Liver (tissue), 9 donors: ENCODE measurements around the gene LRRC75B. TPM values are rescaled to one million over a fixed set of nuclear protein-coding genes. Genes with fewer than 3 reads are reported as not detected.

Experiments
- DNase-seq: peaks from one replicate; pipeline ENCODE4 v3.0.0-alpha.2; 2017; ENCODE audit warnings: low spot score
- H3K27ac ChIP-seq, 2 donors: one replicate each; pipeline ENCODE4 v1.7.0; 2013; ENCODE audit warnings: inconsistent platforms in 2 of 2, low read length in 2 of 2, control low read depth in 1 of 2, low read depth in 1 of 2, mild to moderate bottlenecking in 1 of 2
- H3K27me3 ChIP-seq, 4 donors: one replicate each; pipeline versions ENCODE4 v1.6.1 to v1.7.0; 2013; ENCODE audit warnings: low read length in 3 of 4, inconsistent platforms in 1 of 4, mild to moderate bottlenecking in 1 of 4, moderate library complexity in 1 of 4; ENCODE audit not compliant: control insufficient read depth in 4 of 4, insufficient read depth in 4 of 4
- H3K36me3 ChIP-seq, 4 donors: one replicate each; pipeline versions ENCODE4 v1.6.1 to v1.7.0; 2013; ENCODE audit warnings: low read length in 3 of 4, mild to moderate bottlenecking in 3 of 4, low read depth in 1 of 4, moderate library complexity in 1 of 4; ENCODE audit not compliant: control insufficient read depth in 4 of 4, insufficient read depth in 3 of 4
- H3K4me1 ChIP-seq, 4 donors: one replicate each; pipeline versions ENCODE4 v1.6.1 to v1.7.0; 2013; ENCODE audit warnings: low read length in 3 of 4, mild to moderate bottlenecking in 3 of 4, moderate library complexity in 1 of 4; ENCODE audit not compliant: control insufficient read depth in 4 of 4, insufficient read depth in 4 of 4
- H3K4me3 ChIP-seq, 3 donors: one replicate each; pipeline versions ENCODE4 v1.6.1 to v1.7.0; 2013; ENCODE audit warnings: low read length in 3 of 3, control low read depth in 1 of 3, low read depth in 1 of 3, mild to moderate bottlenecking in 1 of 3
- H3K9ac ChIP-seq, 2 donors: one replicate each; pipeline ENCODE4 v1.7.0; 2013; ENCODE audit warnings: low read length in 2 of 2, mild to moderate bottlenecking in 2 of 2, moderate library complexity in 2 of 2, control low read depth in 1 of 2, low read depth in 1 of 2
- H3K9me3 ChIP-seq, 4 donors: one replicate each; pipeline versions ENCODE4 v1.6.1 to v1.7.0; 2013; ENCODE audit warnings: low read length in 3 of 4; ENCODE audit not compliant: control insufficient read depth in 4 of 4
- EGR1 ChIP-seq, 2 donors: IDR thresholded peaks; 2 replicates each; pipeline ENCODE4 v1.6.1; 2016 to 2018; ENCODE audit warnings: antibody characterized with exemption in 2 of 2, low read depth in 2 of 2
- FOXA1 ChIP-seq: IDR thresholded peaks from 2 replicates; pipeline ENCODE4 v1.6.1; 2016; ENCODE audit warnings: antibody characterized with exemption
- FOXA2 ChIP-seq: IDR thresholded peaks from 2 replicates; pipeline ENCODE4 v1.6.1; 2016; ENCODE audit warnings: antibody characterized with exemption
- GABPA ChIP-seq, 2 donors: IDR thresholded peaks in 1 of 2; conservative IDR thresholded peaks in 1 of 2; 2 replicates each; pipeline ENCODE4 v1.6.1; 2016; ENCODE audit warnings: antibody characterized with exemption in 2 of 2, mild to moderate bottlenecking in 1 of 2, moderate library complexity in 1 of 2
- HNF4A ChIP-seq, 2 donors: conservative IDR thresholded peaks; 2 replicates each; pipeline ENCODE4 v1.6.1; 2016; ENCODE audit warnings: antibody characterized with exemption in 2 of 2, mild to moderate bottlenecking in 2 of 2
- HNF4G ChIP-seq: IDR thresholded peaks from 2 replicates; pipeline ENCODE4 v1.6.1; 2016; ENCODE audit warnings: antibody characterized with exemption
- JUND ChIP-seq, 2 donors: IDR thresholded peaks; 2 replicates each; pipeline ENCODE4 v1.6.1; 2016; ENCODE audit warnings: antibody characterized with exemption in 2 of 2
- NR2F2 ChIP-seq: IDR thresholded peaks from 2 replicates; pipeline ENCODE4 v1.6.1; 2016; ENCODE audit warnings: antibody characterized with exemption
- RAD21 ChIP-seq, 2 donors: IDR thresholded peaks; 2 replicates each; pipeline ENCODE4 v1.6.1; 2016; ENCODE audit warnings: antibody characterized with exemption in 2 of 2, mild to moderate bottlenecking in 2 of 2
- RXRA ChIP-seq, 2 donors: IDR thresholded peaks; 2 replicates each; pipeline ENCODE4 v1.6.1; 2017 to 2018; ENCODE audit warnings: antibody characterized with exemption in 2 of 2, mild to moderate bottlenecking in 1 of 2
- SP1 ChIP-seq: IDR thresholded peaks from 2 replicates; pipeline ENCODE4 v1.6.1; 2018; ENCODE audit warnings: antibody characterized with exemption, mild to moderate bottlenecking
- TAF1 ChIP-seq: conservative IDR thresholded peaks from 2 replicates; pipeline ENCODE4 v1.6.1; 2016; ENCODE audit warnings: antibody characterized with exemption, mild to moderate bottlenecking
- WGBS: extraction: QIAGEN DNeasy Blood & Tissue Kit; methylation state at CpG from one replicate; pipeline ENCODE4 v1.1.7; 2013; 5-methylcytosine and 5-hydroxymethylcytosine counted together
- polyA plus RNA-seq, 2 donors: library from polyadenylated mRNA; stranded (reverse) in 1 of 2; unstranded in 1 of 2; fragments of 200-250 nt in 1 of 2; fragments of >200 nt in 1 of 2; fragmentation: Nextera tagmentation in 1 of 2; extraction: Ambion mirVana in 1 of 2; gene quantifications; one replicate each; pipeline versions ENCODE4 v1.2.1 to v1.2.3, GENCODE V29; 2013 to 2015
- total RNA-seq, 2 donors: library from RNA; depleted of rRNA; stranded (reverse); fragments of >200 nt; gene quantifications; one replicate each; pipeline ENCODE4 v1.2.3, GENCODE V29; 2014
- TF ChIP-seq, protein P1 (sequence below): fragments of 150-350 bp; IDR thresholded peaks from 2 replicates; pipeline ENCODE4 v1.5.1; 2017; ENCODE audit warnings: improper control_type of control experiment, low read depth, low read length; ENCODE audit not compliant: missing input control
- TF ChIP-seq, protein P2 (sequence below): IDR thresholded peaks from 2 replicates; pipeline ENCODE4 v1.6.1; 2016; ENCODE audit warnings: antibody characterized with exemption, mild to moderate bottlenecking
- TF ChIP-seq, protein P3 (sequence below): IDR thresholded peaks from 2 replicates; pipeline ENCODE4 v1.6.1; 2016; ENCODE audit warnings: antibody characterized with exemption
- TF ChIP-seq, protein P4 (sequence below): IDR thresholded peaks from 2 replicates; pipeline ENCODE4 v1.6.1; 2016; ENCODE audit warnings: antibody characterized with exemption
- TF ChIP-seq, protein P5 (sequence below): IDR thresholded peaks from 2 replicates; pipeline ENCODE4 v1.6.1; 2016; ENCODE audit warnings: antibody characterized with exemption
- donor health status: healthy.
- donor health status: healthy.
- donor health status: healthy.
- donor health status: healthy.
- donor health status: healthy.

LRRC75B gene
- total and polyA plus RNA-seq, 4 donors = 7.8 to 14.3 (median 9.4) TPM

DNA sequence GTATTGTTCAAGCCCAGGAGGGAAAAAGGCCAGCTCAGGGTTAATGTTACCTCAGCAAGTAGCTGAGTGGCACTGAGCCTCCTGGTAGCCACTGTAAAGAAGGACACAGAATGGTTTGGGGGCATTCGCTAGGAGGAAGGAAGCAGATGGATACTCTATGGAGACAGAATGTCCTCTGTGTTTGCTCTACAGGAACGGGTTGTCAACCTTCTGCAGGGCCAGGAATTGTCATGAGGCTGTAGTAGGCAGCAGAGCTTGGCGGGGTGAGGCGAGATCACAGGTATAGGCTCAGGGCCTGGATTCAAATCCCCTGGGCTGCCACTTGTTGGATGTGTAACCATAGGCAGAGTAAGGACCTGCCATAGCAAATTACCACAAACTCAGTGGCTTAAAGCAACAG lies 3.0 kb upstream of the LRRC75B start:
- WGBS = 83% methylated on average over 4 of the region's 4 CpGs
- Histone ChIP-seq H3K27me3 (no peaks in the 10 kb centered on the region), H3K27ac (peak overlapping the region in 1 of 2 donors; percentile 0), H3K4me1 (peaks cover 20 to 38% (median 30%) of the 10 kb centered on the region in 4 donors), H3K4me3 (no peak overlapping the region), H3K9ac (no peak overlapping the region), H3K9me3 (no peaks in the 10 kb centered on the region), H3K36me3 (no peaks in the 10 kb centered on the region)
- TF ChIP-seq TAF1 (no peak), EGR1 (IDR thresholded peaks at IDR 0.05; ENCODE audit: low read depth in 2 of 2) (no peak), GABPA (IDR thresholded peaks at IDR 0.05 in 1 of 2, conservative IDR thresholded peaks at IDR 0.05 in 1 of 2) (no peak), RAD21 (IDR thresholded peaks at IDR 0.05) (no peak), JUND (IDR thresholded peaks at IDR 0.05) (no peak), HNF4G (no peak), FOXA2 (no peak), RXRA (IDR thresholded peaks at IDR 0.05) (no peak), HNF4A (conservative IDR thresholded peaks at IDR 0.05) (no peak), FOXA1 (no peak), NR2F2 (no peak), SP1 (no peak)
- TF ChIP-seq, protein P1, sequence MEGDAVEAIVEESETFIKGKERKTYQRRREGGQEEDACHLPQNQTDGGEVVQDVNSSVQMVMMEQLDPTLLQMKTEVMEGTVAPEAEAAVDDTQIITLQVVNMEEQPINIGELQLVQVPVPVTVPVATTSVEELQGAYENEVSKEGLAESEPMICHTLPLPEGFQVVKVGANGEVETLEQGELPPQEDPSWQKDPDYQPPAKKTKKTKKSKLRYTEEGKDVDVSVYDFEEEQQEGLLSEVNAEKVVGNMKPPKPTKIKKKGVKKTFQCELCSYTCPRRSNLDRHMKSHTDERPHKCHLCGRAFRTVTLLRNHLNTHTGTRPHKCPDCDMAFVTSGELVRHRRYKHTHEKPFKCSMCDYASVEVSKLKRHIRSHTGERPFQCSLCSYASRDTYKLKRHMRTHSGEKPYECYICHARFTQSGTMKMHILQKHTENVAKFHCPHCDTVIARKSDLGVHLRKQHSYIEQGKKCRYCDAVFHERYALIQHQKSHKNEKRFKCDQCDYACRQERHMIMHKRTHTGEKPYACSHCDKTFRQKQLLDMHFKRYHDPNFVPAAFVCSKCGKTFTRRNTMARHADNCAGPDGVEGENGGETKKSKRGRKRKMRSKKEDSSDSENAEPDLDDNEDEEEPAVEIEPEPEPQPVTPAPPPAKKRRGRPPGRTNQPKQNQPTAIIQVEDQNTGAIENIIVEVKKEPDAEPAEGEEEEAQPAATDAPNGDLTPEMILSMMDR = no peak
- TF ChIP-seq, protein P2, sequence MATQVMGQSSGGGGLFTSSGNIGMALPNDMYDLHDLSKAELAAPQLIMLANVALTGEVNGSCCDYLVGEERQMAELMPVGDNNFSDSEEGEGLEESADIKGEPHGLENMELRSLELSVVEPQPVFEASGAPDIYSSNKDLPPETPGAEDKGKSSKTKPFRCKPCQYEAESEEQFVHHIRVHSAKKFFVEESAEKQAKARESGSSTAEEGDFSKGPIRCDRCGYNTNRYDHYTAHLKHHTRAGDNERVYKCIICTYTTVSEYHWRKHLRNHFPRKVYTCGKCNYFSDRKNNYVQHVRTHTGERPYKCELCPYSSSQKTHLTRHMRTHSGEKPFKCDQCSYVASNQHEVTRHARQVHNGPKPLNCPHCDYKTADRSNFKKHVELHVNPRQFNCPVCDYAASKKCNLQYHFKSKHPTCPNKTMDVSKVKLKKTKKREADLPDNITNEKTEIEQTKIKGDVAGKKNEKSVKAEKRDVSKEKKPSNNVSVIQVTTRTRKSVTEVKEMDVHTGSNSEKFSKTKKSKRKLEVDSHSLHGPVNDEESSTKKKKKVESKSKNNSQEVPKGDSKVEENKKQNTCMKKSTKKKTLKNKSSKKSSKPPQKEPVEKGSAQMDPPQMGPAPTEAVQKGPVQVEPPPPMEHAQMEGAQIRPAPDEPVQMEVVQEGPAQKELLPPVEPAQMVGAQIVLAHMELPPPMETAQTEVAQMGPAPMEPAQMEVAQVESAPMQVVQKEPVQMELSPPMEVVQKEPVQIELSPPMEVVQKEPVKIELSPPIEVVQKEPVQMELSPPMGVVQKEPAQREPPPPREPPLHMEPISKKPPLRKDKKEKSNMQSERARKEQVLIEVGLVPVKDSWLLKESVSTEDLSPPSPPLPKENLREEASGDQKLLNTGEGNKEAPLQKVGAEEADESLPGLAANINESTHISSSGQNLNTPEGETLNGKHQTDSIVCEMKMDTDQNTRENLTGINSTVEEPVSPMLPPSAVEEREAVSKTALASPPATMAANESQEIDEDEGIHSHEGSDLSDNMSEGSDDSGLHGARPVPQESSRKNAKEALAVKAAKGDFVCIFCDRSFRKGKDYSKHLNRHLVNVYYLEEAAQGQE = no peak
- TF ChIP-seq, protein P3, sequence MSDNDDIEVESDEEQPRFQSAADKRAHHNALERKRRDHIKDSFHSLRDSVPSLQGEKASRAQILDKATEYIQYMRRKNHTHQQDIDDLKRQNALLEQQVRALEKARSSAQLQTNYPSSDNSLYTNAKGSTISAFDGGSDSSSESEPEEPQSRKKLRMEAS = no peak
- TF ChIP-seq, protein P4, sequence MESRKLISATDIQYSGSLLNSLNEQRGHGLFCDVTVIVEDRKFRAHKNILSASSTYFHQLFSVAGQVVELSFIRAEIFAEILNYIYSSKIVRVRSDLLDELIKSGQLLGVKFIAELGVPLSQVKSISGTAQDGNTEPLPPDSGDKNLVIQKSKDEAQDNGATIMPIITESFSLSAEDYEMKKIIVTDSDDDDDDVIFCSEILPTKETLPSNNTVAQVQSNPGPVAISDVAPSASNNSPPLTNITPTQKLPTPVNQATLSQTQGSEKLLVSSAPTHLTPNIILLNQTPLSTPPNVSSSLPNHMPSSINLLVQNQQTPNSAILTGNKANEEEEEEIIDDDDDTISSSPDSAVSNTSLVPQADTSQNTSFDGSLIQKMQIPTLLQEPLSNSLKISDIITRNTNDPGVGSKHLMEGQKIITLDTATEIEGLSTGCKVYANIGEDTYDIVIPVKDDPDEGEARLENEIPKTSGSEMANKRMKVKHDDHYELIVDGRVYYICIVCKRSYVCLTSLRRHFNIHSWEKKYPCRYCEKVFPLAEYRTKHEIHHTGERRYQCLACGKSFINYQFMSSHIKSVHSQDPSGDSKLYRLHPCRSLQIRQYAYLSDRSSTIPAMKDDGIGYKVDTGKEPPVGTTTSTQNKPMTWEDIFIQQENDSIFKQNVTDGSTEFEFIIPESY = no peak
- DNase-seq = no peak

DNA sequence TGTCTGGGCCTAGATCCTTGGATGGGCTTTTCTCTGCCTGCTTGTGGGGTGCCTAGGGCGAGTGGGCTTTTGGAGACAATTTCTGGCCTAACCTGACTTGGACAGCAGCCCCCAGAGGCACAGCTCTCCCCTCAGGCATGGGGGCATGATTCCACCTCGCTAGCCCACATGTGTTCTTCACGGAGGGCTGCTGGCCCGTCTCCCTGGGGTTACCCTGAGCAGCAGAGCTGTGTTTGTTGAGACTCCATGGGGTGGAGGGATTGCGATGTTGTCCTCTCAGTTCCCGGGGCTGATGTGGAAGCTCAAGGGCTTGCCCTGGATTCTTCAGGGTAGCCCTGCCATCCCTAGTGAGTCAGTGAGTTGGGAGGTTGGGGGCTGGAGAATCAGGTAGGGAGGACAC lies 2.4 kb upstream of the LRRC75B start:
- Histone ChIP-seq H3K36me3 (no peaks in the 10 kb centered on the region), H3K27ac (peak overlapping the region in 1 of 2 donors; percentile 75), H3K9ac (no peak overlapping the region), H3K4me3 (no peak overlapping the region), H3K9me3 (no peaks in the 10 kb centered on the region), H3K27me3 (no peaks in the 10 kb centered on the region), H3K4me1 (peaks cover 20 to 38% (median 30%) of the 10 kb centered on the region in 4 donors)
- TF ChIP-seq, protein P5, sequence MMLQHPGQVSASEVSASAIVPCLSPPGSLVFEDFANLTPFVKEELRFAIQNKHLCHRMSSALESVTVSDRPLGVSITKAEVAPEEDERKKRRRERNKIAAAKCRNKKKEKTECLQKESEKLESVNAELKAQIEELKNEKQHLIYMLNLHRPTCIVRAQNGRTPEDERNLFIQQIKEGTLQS = no peak
- TF ChIP-seq SP1 (no peak), FOXA1 (no peak), FOXA2 (no peak)
- TF ChIP-seq, protein P3 = no peak
- 95% methylated on average over 6 of the region's 6 CpGs for WGBS
- no peak for DNase-seq
